Measurements from ENCODE around the gene ZNG1F. TPM values are rescaled to one million over a fixed set of nuclear protein-coding genes. Genes with fewer than 3 reads are reported as not detected.
"Not testable (repeated sequence)": the region's sequence is repeated elsewhere in the genome, so short reads cannot be mapped to it uniquely, and the experiment has no call there.

The ZNG1F gene
- total RNA-seq, 2 donors from 2014 or later = 11.5 to 15.4 TPM

DNA sequence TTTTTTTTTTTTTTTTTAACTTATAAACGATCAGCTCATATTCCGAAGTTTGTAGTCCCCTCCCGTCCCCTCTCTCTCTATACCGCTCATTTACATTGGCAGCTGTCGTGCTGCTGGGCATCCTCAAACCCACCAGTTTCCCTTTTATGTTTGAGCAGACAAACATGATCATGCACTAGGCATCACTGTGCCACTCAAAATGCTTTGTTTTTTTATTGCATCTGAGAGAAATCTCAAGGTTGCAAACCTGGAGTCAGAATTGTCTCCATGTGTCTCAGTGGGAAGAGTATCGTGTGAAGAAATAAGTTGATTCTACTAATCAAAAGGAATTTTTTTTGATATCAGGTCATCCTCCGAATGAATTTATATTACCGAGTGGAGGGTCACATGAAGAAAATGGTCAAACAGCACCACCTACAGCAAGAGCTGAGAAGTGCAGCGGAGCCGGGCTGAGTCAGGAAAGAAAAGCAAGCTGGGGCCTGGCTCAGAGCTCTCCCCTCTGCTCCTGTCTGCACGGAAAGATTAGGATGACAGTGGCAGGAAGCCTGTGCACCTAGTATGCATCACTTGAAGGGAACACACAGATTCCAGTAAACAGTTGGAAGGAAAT lies 100.6 kb downstream of the ZNG1F start:
- H3K4me1 ChIP-seq (ENCODE audit: control insufficient read depth, insufficient read depth, low read length); H3K4me3 ChIP-seq (ENCODE audit: low read length); H3K27ac ChIP-seq (ENCODE audit: low read depth, low read length); H3K4me3 Mint-ChIP-seq; H3K36me3 Mint-ChIP-seq (ENCODE audit: low read depth); H3K9ac ChIP-seq (ENCODE audit: extremely low read depth, low read length, poor library complexity, severe bottlenecking); H3K4me1 Mint-ChIP-seq; DNase-seq; H3K36me3 ChIP-seq (ENCODE audit: control insufficient read depth, insufficient read depth, low read length); H3K9me3 Mint-ChIP-seq; H3K27ac Mint-ChIP-seq; H3K9me3 ChIP-seq (ENCODE audit: control insufficient read depth, low read length): not testable (repeated sequence)
- H3K27me3 ChIP-seq (ENCODE audit: control insufficient read depth, insufficient read depth, low read length, poor library complexity, severe bottlenecking) = peaks cover 37% of the 10 kb centered on the region
- WGBS, 2 experiments (ENCODE audit: insufficient coverage in 1 of 2, insufficient read length in 1 of 2) = 28 to 32% methylated on average over 4 to 7 of the region's 11 CpGs
- H3K27me3 Mint-ChIP-seq (ENCODE audit: insufficient read depth) = peaks cover 60% of the 10 kb centered on the region
- TF ChIP-seq, protein P1, sequence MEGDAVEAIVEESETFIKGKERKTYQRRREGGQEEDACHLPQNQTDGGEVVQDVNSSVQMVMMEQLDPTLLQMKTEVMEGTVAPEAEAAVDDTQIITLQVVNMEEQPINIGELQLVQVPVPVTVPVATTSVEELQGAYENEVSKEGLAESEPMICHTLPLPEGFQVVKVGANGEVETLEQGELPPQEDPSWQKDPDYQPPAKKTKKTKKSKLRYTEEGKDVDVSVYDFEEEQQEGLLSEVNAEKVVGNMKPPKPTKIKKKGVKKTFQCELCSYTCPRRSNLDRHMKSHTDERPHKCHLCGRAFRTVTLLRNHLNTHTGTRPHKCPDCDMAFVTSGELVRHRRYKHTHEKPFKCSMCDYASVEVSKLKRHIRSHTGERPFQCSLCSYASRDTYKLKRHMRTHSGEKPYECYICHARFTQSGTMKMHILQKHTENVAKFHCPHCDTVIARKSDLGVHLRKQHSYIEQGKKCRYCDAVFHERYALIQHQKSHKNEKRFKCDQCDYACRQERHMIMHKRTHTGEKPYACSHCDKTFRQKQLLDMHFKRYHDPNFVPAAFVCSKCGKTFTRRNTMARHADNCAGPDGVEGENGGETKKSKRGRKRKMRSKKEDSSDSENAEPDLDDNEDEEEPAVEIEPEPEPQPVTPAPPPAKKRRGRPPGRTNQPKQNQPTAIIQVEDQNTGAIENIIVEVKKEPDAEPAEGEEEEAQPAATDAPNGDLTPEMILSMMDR (conservative IDR thresholded peaks at IDR 0.05) = peak; percentile 66

GRCh38 chr9:41087929-41088328 lies 101.2 kb downstream of the ZNG1F start:
- not testable (repeated sequence) for H3K27ac Mint-ChIP-seq; H3K4me1 ChIP-seq (ENCODE audit: control insufficient read depth, insufficient read depth, low read length); H3K36me3 Mint-ChIP-seq (ENCODE audit: low read depth); H3K4me1 Mint-ChIP-seq; H3K27ac ChIP-seq (ENCODE audit: low read depth, low read length); H3K9ac ChIP-seq (ENCODE audit: extremely low read depth, low read length, poor library complexity, severe bottlenecking); DNase-seq; H3K36me3 ChIP-seq (ENCODE audit: control insufficient read depth, insufficient read depth, low read length); H3K4me3 ChIP-seq (ENCODE audit: low read length); H3K9me3 Mint-ChIP-seq; H3K4me3 Mint-ChIP-seq; H3K9me3 ChIP-seq (ENCODE audit: control insufficient read depth, low read length)
- peaks cover 57% of the 10 kb centered on the region for H3K27me3 Mint-ChIP-seq (ENCODE audit: insufficient read depth)
- H3K27me3 ChIP-seq (ENCODE audit: control insufficient read depth, insufficient read depth, low read length, poor library complexity, severe bottlenecking) = peaks cover 41% of the 10 kb centered on the region
- 53% methylated on average over 2 of the region's 5 CpGs; no CpG with 5 or more reads in 1 of the 2 experiments for WGBS, 2 experiments (ENCODE audit: insufficient coverage in 1 of 2, insufficient read length in 1 of 2)

- H3K4me3 ChIP-seq (ENCODE audit: low read length); H3K9me3 Mint-ChIP-seq; H3K4me1 Mint-ChIP-seq; H3K27ac ChIP-seq (ENCODE audit: low read depth, low read length); DNase-seq; H3K9me3 ChIP-seq (ENCODE audit: control insufficient read depth, low read length); H3K27ac Mint-ChIP-seq; H3K9ac ChIP-seq (ENCODE audit: extremely low read depth, low read length, poor library complexity, severe bottlenecking); H3K4me3 Mint-ChIP-seq; H3K36me3 Mint-ChIP-seq (ENCODE audit: low read depth); H3K36me3 ChIP-seq (ENCODE audit: control insufficient read depth, insufficient read depth, low read length); H3K4me1 ChIP-seq (ENCODE audit: control insufficient read depth, insufficient read depth, low read length): not testable (repeated sequence)
- H3K27me3 Mint-ChIP-seq (ENCODE audit: insufficient read depth) = peaks cover 62% of the 10 kb centered on the region
- peaks cover 48% of the 10 kb centered on the region for H3K27me3 ChIP-seq (ENCODE audit: control insufficient read depth, insufficient read depth, low read length, poor library complexity, severe bottlenecking)
- WGBS, 2 experiments (ENCODE audit: insufficient coverage in 1 of 2, insufficient read length in 1 of 2) = 53 to 78% methylated on average over 2 to 4 of the region's 5 CpGs
Observed at GRCh38 chr9:41087157-41087780, 101.8 kb downstream of the ZNG1F start.

DNA sequence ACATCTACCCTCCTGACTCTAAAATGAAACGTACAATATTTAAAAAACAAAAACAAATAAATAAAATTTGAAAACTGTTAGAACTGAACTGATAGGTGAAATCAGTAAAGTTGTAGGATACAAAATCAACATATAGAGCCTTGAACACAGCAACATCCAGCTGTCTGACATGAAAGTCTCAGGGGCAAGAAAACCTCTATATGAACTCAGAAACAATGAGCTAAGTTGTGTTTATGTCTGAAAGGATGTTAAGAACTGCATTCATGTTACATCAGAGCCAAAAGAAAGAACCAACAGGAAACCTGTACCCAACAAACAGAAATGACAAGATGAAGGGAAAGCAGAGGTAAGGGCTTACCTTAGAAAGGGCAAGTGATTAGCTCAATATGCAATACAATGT lies 102.4 kb downstream of the ZNG1F start:
- H3K27me3 ChIP-seq (ENCODE audit: control insufficient read depth, insufficient read depth, low read length, poor library complexity, severe bottlenecking) = peaks cover 49% of the 10 kb centered on the region
- WGBS, 2 experiments (ENCODE audit: insufficient coverage in 1 of 2, insufficient read length in 1 of 2) = no CpG with 5 or more reads among the region's 1 CpG
- H3K27ac ChIP-seq (ENCODE audit: low read depth, low read length); H3K4me3 Mint-ChIP-seq; H3K9me3 Mint-ChIP-seq; H3K4me3 ChIP-seq (ENCODE audit: low read length); H3K4me1 ChIP-seq (ENCODE audit: control insufficient read depth, insufficient read depth, low read length); H3K27ac Mint-ChIP-seq; H3K9me3 ChIP-seq (ENCODE audit: control insufficient read depth, low read length); H3K4me1 Mint-ChIP-seq; H3K9ac ChIP-seq (ENCODE audit: extremely low read depth, low read length, poor library complexity, severe bottlenecking); H3K36me3 ChIP-seq (ENCODE audit: control insufficient read depth, insufficient read depth, low read length); DNase-seq; H3K36me3 Mint-ChIP-seq (ENCODE audit: low read depth): not testable (repeated sequence)
- H3K27me3 Mint-ChIP-seq (ENCODE audit: insufficient read depth) = peaks cover 63% of the 10 kb centered on the region

DNA sequence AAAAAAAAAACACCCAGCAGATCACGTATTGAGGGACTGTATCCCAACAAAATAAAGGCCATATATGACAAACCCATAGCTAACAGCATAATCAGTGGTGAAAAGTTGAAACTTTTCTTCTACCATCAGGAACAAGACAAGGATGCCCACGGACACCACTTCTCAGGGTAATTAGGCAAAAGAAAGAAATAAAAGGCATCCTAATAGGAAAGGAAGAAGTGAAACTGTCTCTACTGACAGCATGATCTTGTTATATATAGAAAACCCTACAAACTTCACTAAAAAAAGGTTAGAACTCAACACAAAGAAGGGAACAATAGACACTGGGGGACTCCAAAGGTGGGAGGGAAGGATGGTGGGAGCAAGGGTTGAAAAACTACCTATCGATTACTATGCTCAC lies 102.9 kb downstream of the ZNG1F start:
- not testable (repeated sequence) for H3K4me3 ChIP-seq (ENCODE audit: low read length); H3K9ac ChIP-seq (ENCODE audit: extremely low read depth, low read length, poor library complexity, severe bottlenecking); DNase-seq; H3K27ac Mint-ChIP-seq; H3K9me3 ChIP-seq (ENCODE audit: control insufficient read depth, low read length); H3K36me3 Mint-ChIP-seq (ENCODE audit: low read depth); H3K4me3 Mint-ChIP-seq; H3K36me3 ChIP-seq (ENCODE audit: control insufficient read depth, insufficient read depth, low read length); H3K9me3 Mint-ChIP-seq; H3K27ac ChIP-seq (ENCODE audit: low read depth, low read length); H3K4me1 ChIP-seq (ENCODE audit: control insufficient read depth, insufficient read depth, low read length); H3K4me1 Mint-ChIP-seq
- H3K27me3 ChIP-seq (ENCODE audit: control insufficient read depth, insufficient read depth, low read length, poor library complexity, severe bottlenecking) = peaks cover 49% of the 10 kb centered on the region
- 44% methylated on average over 3 of the region's 3 CpGs; no CpG with 5 or more reads in 1 of the 2 experiments for WGBS, 2 experiments (ENCODE audit: insufficient coverage in 1 of 2, insufficient read length in 1 of 2)
- H3K27me3 Mint-ChIP-seq (ENCODE audit: insufficient read depth) = peaks cover 59% of the 10 kb centered on the region

DNA sequence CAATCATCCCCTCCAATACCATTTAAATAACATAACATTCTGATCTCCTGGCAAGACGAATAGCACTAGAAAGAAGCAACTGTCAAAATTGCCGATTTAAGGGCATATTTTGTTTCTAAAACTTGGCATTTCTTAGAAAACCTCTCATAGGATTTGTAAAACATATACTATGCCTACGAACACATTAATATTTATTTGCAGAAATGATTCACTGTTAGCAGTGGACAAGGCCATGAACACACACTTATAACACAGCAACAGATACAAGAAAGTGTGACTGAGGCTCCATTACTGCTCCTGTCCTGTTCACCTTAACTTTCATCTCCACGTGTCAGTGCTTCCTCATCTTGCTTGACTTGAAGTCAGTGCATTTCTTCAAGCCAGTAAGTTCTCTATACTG lies 106.8 kb downstream of the ZNG1F start:
- H3K9me3 Mint-ChIP-seq; DNase-seq; H3K9me3 ChIP-seq (ENCODE audit: control insufficient read depth, low read length); H3K36me3 ChIP-seq (ENCODE audit: control insufficient read depth, insufficient read depth, low read length); H3K4me1 ChIP-seq (ENCODE audit: control insufficient read depth, insufficient read depth, low read length); H3K36me3 Mint-ChIP-seq (ENCODE audit: low read depth); H3K27ac ChIP-seq (ENCODE audit: low read depth, low read length); H3K4me3 ChIP-seq (ENCODE audit: low read length); H3K9ac ChIP-seq (ENCODE audit: extremely low read depth, low read length, poor library complexity, severe bottlenecking); H3K27ac Mint-ChIP-seq; H3K4me1 Mint-ChIP-seq; H3K4me3 Mint-ChIP-seq: not testable (repeated sequence)
- peaks cover 54% of the 10 kb centered on the region for H3K27me3 Mint-ChIP-seq (ENCODE audit: insufficient read depth)
- WGBS, 2 experiments (ENCODE audit: insufficient coverage in 1 of 2, insufficient read length in 1 of 2) = 61 to 88% methylated on average over 2 to 3 of the region's 4 CpGs
- H3K27me3 ChIP-seq (ENCODE audit: control insufficient read depth, insufficient read depth, low read length, poor library complexity, severe bottlenecking) = peaks cover 52% of the 10 kb centered on the region
